GM19043 (cell line): Measurements from ENCODE around the gene MMP15.

Experiments
- ATAC-seq: cut with Tn5 transposase; IDR thresholded peaks from one replicate; pipeline ENCODE4 v1.9.1; 2021; ENCODE audit warnings: low read depth; ENCODE audit not compliant: unreplicated experiment

The MMP15 gene

DNA sequence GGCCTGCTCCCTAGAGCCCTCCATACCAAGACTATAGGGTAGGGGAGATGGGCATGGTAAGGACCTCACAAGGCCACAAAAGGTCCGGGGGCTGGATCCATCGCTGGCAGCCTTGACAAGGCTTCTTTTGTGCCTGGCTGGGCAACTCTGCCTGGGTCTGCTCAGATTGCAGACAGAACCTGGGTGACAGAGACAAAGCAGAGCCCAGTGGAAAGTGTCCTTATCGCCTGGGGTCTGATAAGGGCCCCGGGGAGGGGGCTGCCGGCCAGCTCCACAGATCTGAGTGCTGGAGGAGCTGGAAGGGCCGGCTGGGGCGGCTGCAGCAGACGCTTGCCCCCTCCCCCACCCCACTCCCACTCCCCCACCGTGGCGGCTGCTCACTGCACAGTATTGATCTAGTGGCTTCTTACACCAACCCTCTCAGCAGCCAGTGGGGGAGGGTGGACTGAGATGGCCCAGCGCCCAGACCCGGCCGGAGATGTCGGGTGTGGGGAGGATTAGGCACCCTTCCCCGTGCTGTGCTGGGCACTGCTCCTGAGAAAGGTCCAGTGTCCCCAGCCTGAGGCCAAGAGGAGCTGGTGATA, 7.2 kb downstream of the MMP15 start:
- ATAC-seq = no peak

DNA sequence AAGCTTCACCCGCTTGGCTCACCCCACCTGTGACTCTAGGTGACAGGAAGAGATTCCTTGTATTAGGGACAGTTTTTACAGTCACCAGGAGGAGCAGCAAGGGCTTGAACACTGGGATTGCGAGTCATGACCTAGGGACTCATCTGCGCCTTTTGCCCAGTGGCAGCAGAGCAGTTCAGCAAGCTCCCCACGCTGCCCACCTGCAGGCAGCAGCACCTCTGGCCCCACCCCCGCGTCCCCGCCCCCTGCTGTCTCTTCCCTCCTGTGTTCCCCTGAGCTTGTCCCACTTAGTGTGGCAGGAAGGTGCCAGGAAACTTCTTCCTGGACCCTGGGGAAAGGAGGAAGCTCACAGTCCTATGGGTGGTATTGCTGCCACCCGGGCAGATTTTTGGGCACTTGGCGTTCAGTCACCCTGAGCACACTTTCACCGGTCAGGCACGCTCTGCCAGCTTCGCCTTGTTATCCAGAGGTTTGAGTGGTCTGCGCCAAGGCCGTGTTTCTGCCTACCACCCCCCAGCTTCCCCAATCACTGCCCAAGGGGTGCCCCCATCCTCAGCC, 8.7 kb downstream of the MMP15 start:
- no peak for ATAC-seq

DNA sequence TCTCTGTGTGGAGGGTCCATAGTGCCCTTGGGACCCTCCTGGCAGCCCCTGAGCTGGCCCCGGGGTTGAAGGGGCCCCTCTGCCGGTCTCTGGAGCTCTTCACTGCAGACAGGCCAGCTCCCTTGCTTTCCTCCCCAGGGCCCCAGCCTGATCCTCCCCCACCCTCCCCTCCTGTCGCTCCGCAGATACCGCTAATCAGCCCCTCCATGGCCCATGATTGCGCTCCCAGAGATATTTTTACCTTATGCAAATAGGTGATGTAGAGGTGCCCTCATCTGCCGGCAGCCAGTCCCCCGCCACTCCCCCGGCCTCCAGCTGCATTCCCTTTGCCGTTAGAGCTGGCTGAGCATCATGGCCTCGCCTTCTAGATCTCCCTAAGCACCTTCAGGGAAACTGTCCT, 9.2 kb downstream of the MMP15 start:
- no peak for ATAC-seq

DNA sequence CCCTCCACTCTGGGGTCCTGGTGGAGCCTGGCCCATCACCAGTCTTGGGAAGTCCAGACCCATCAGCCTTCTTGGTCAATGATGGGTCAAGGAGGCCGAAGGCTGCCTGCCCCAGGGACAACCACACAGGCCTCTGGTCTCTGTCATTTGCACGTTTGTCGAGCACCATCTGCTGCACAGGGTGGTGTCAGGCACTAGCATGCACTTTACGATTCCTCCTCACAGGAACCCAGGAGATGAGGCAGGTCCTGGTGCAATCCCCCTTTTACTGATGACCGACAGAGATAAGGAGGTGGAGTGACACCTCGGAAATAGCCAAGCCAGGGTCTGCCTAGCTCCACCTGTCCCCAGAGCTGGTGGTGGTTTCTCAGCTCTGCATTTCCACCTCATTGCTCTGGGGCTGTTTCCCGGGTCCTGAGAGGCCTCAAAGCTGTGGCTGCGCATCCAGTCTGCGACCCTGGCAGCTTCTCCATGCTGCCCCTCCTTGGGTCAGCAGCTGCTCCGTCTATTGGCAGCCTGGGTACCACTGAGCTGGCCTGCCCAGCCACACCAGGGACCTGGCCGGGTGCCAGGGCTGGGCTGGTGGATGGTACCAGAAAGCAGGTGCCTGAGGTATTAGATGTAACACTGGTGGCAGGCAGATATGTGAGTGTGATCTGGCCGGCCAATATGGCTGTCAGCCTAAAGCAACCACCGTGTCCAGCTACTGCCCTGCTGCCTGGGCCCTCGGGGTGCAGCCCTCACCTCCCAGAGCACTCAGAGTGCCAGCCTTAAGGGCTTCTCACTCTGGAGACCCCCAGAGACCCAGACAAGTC, 10.0 kb downstream of the MMP15 start:
- ATAC-seq = no peak

DNA sequence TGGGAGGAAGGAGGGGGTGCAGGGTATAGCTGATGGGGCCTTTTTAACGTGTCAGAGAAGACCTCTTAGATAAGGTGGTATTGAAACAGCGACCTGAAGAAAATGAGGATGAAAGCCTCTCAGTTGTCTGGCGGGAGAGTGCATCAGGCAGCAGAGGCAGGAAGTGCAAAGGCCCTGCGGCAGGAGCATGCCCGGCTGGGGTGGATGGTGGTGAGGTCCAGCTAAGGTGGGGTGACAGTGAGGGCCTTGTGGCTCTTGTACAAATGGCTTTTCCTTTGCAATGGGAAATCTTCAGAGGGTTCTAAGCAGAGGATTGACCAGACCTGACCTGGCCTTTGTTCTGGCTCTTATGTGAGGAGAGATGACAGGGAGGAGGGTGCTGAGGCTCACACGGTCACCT, 11.4 kb downstream of the MMP15 start:
- ATAC-seq = no peak

DNA sequence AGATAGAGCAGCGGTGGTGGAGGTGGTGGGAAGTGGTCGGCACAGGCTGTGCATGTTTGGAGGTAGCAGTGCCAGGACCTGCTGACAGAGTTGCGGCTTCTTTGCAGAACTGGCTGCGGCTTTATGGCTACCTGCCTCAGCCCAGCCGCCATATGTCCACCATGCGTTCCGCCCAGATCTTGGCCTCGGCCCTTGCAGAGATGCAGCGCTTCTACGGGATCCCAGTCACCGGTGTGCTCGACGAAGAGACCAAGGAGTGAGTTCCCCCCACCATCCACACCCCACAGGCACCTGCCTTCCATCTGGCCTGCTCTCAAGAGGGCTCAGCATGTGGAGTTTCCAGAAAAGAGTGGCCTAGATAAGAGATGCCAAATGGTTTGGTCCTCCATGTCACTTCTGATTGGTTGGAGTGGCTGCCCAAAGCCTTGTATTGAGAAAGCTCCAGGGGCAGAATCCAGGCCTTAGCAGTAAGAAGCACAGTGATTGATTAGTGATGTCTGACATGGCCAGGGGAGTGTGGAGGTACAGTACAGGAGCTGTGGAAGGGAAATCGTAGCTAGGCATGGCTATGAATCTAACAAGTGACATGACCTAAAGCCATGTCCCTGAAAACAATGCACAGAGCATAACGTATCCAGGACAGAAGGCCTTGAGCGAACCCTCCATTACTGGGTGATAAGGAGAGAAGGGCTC, 12.0 kb downstream of the MMP15 start:
- ATAC-seq = no peak

DNA sequence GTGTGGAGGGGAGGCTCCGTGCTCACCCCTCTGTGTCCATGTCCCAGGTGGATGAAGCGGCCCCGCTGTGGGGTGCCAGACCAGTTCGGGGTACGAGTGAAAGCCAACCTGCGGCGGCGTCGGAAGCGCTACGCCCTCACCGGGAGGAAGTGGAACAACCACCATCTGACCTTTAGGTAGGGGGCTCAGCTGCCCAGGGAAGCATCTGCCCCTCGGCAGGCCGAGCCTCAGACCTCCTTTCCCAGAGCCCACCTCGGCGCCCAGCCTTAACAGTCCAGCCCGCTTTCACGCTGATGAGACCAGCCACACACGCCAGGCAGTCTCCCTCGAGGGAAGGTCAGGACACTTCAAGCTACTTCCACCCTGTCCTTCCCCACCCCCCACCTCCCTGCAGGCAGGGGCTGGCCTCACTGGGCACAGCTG, 12.7 kb downstream of the MMP15 start:
- ATAC-seq = no peak

DNA sequence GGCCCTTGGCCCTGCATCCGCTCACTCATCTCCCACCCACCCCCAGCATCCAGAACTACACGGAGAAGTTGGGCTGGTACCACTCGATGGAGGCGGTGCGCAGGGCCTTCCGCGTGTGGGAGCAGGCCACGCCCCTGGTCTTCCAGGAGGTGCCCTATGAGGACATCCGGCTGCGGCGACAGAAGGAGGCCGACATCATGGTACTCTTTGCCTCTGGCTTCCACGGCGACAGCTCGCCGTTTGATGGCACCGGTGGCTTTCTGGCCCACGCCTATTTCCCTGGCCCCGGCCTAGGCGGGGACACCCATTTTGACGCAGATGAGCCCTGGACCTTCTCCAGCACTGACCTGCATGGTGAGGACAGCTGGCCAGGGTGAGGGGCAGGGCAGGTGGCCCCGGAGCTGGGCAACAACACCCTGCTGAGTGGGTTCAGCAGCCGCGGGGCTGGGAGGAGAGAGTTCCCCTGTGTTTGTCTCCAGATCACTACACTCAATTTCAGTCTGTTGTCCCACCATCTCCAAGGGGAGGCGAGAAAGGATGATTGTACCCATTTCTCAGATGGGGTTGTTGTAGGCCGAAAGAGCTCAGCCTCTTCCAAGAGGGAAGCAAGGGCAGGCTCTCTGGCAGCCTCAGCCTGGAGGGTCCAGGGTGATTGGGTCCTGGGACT, 14.4 kb downstream of the MMP15 start:
- ATAC-seq = no peak

DNA sequence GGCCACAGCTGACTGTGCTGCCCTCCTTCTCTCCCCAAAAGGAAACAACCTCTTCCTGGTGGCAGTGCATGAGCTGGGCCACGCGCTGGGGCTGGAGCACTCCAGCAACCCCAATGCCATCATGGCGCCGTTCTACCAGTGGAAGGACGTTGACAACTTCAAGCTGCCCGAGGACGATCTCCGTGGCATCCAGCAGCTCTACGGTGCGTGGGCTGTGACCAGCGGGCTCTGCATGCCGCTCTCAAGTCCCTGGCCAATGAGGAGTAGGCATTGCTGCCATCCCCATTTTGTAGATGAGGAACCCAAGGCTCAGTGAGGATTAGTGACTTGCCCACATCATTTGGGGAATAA, 14.9 kb downstream of the MMP15 start:
- ATAC-seq = no peak

DNA sequence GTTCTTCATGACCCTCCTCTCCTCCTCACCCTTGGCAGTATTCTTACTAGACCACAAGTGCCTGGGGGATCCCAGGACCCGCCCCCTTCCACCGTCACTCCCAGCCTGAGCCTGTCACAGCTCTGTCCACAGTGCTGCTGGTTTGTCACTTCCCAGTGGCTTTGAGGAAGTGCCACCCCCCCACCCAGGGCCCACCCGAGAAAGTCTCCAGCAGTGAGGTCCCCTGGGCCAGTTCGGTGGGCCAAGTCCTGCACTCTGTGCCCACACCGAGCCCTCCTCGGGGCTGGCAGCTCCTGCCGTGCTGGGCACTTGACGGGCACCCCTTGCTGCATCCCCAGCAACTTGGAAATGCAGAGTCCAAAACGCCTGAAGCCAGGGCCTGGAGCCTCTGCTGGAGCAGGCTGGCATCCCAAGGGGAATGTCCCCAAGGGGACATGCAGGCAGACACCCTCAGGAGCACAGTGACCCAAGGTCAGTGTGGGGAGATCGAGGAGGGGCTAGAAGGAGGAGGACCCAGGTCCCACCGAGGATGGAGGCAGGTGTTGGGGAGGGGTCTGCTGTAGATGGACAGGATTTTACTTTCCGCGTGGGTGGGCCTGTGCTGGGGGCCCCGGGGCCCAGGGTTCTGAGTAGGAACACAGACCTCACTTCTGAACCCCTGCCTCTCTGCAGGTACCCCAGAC, 15.5 kb downstream of the MMP15 start:
- ATAC-seq = no peak

DNA sequence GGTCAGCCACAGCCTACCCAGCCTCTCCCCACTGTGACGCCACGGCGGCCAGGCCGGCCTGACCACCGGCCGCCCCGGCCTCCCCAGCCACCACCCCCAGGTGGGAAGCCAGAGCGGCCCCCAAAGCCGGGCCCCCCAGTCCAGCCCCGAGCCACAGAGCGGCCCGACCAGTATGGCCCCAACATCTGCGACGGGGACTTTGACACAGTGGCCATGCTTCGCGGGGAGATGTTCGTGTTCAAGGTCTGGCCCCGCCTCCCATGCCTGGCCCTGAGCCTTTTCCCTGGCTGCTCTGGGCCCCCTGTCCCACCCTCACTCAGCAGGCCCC, 16.0 kb downstream of the MMP15 start:
- ATAC-seq = no peak

DNA sequence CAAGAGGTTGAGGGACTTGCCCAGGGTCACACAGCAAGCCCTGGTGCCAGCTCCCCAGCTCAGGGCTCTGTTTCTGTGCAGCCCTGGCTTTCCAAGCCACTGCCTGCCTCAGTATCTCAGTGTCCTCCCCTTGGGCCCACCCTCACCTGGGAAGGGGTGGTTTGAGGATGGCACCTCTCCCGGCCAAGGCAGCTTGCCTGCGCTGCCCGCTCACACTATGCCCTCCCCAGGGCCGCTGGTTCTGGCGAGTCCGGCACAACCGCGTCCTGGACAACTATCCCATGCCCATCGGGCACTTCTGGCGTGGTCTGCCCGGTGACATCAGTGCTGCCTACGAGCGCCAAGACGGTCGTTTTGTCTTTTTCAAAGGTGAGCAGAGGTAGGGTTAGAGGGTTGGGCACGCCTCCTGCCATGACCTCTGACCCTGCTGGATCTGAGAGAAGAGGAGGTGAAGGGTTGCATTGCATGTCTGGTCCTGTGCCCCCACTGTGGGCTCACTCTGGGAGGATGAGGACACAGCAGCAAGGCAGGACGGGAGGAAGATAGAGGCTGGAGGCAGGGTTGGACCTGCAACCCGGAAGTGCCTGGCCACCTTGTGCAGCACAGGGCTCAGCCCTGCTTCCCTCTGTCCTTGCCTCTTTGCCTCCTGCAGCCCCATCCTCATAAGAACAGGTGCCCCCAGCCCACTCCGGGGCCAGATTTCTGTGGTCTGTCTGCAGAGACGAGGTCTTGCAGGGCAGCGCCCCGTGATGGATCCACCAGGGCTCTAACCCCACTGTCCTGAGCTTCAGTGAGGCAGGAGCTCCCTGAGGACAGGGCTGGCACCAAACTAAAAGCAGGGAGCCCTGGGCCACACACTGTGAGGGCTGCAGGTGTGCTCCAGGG, 16.7 kb downstream of the MMP15 start:
- no peak for ATAC-seq

DNA sequence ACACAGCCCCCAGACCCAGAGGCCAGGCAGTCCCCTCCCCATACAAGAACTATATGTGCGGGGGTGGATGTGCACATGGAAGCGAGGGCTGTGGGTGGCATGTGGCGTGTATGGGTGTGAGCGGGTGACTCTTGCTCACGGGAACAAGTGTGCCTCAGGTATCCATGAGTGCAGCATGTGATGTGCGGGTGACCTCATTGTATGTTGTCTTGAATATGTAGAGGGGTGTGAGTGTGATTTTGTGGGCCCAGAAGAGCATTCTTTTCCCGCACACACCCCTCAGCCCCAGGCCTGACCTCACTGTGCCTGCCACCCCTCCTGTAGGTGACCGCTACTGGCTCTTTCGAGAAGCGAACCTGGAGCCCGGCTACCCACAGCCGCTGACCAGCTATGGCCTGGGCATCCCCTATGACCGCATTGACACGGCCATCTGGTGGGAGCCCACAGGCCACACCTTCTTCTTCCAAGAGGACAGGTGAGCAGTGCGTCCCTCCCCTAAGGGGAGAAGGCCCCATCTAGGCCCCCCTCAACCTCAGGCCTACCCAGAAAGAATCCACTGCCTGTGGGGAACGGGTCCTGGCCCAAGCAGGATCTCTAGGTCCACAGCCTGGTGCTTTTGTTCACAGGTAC, 17.4 kb downstream of the MMP15 start:
- ATAC-seq = no peak

DNA sequence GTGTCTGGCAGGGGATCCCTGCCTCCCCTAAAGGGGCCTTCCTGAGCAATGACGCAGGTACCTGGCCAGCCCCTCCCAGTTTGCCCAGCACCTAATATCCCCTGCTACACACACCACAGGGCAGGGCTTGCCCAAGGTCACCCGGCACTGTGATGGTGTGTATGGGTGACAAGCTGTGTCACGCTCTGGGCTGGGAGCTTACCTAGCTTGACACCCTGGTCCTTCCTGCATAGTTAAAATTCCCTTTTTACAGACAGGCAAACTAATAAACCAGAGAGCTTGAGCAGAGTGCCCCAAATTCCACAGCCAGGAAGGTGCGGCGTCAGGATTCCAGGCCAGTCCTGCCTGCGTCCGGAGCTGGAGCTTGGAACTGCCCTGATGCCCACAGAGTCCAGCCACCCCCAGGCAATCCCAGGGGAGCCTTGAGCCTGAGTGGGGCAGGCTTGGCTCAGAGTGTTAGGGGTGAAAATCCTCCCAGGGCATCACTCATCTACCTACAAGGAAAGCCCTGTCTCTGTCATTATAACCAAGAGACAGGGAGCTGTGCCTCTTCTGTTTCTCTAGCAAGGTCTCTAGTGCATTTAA, 18.1 kb downstream of the MMP15 start:
- no peak for ATAC-seq

DNA sequence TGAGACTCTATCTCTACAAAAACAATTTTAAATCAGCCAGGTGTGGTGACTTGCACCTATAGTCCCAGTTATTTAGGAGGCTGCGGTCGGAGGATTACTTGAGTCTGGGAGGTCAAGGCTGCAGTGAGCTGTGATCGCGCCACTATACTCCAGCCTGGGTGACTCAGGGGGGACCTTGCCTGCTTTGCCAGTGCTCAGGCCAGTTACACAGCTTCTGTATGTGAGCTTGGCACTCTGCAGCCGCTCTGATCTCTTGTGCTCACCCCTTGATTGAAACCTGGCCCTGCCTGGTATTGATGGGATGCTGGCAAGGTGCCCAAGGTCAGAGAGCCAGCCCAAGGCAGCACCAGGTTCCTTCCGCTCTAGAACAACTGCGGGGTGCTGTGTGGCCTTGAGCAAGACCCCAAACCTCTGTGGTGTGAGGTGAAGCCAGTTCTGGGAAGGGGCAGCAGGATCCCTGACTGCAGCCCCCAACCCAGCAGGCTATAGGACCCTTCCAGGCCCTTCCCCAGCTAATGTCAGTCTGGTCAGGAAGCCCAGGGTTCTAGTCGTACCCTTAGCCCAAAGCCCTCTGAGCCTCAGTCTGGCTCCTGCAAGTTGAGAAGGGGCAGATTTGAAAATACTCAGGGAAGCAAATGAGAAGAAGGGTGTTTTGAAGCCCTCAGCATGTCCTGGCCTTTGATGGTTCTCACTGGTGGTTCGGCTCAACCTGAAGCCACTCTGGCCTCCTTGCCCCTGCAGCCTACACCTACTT, 18.9 kb downstream of the MMP15 start:
- ATAC-seq = no peak

DNA sequence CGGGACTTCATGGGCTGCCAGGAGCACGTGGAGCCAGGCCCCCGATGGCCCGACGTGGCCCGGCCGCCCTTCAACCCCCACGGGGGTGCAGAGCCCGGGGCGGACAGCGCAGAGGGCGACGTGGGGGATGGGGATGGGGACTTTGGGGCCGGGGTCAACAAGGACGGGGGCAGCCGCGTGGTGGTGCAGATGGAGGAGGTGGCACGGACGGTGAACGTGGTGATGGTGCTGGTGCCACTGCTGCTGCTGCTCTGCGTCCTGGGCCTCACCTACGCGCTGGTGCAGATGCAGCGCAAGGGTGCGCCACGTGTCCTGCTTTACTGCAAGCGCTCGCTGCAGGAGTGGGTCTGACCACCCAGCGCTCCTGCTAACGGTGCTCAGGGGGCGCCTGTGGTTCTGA, 19.5 kb downstream of the MMP15 start:
- no peak for ATAC-seq

DNA sequence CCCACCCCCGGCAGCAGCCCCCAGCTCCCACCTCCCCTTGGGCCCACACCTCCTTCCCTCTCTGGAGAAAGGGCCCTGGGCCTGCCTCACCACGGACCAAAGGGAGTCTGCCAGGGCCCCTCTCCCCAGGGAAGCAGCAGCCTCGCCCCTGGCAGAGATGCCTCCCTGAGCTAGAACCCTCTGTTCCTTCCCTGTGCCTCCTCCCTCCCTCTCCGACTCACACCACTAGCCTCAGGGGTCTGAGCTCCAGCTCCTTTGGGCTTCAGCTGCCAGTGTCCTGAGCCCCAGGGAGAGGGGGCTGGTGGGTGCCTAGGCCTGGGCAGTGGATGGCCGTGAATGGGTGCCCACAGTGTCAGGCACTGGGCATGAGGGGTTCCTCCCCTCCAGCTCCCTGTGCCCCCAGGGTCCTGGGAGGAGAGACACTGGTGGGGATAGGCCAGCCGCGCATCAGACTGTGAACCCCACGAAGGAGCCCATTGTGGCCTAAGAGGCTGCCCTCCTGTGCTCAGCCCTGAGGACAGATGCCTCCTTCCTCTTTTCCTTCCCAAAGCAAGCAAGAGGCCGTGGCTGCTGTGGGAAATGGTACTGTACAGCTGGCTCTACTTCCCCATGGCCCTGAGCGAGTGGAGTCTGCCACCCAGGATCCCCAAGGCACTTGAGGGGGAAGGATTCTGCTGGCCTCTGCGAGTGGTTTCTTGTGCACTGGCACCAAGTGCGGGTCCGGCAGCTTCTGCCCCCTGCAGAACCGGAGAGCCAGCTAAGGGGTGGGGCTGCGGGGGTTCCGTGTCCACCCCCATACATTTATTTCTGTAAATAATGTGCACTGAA, 20.7 kb downstream of the MMP15 start:
- ATAC-seq = no peak
